Neural cell (in vitro differentiated cells): ENCODE measurements around the gene ATP6AP2. TPM values are rescaled to one million over a fixed set of nuclear protein-coding genes. Genes with fewer than 3 reads are reported as not detected.
A peak's percentile ranks its signal among the peaks of the same experiment; 100 is the strongest.

ENCODE experiments used
- H2AFZ ChIP-seq: fragments of 200-600, 300-800 bp; sonication (generic), shearing (Covaris generic); 2 replicates; pipeline ENCODE4 v1.6.0; 2014; ENCODE audit warnings: low read depth, mild to moderate bottlenecking, antibody characterized with exemption, low read length, moderate library complexity
- H3F3A ChIP-seq: fragments of 200-600 bp; shearing (Covaris generic); 2 replicates; pipeline ENCODE4 v1.6.1; 2016; ENCODE audit warnings: mild to moderate bottlenecking, moderate library complexity, mixed read lengths, antibody characterized with exemption, low read length; ENCODE audit not compliant: insufficient read depth, poor library complexity, severe bottlenecking
- H3K27ac ChIP-seq: fragments of 200-600, 300-800 bp; sonication (generic), shearing (Covaris generic); 2 replicates; pipeline ENCODE4 v1.5.1; 2014; ENCODE audit warnings: mild to moderate bottlenecking, low read length, moderate library complexity
- H3K27me3 ChIP-seq: fragments of 300-800, 200-600 bp; sonication (generic), shearing (Covaris generic); 2 replicates; pipeline ENCODE4 v1.6.0; 2014; ENCODE audit warnings: mild to moderate bottlenecking, low read depth, low read length, moderate library complexity; ENCODE audit not compliant: insufficient read depth
- H3K36me3 ChIP-seq: fragments of 300-800, 200-600 bp; sonication (generic), shearing (Covaris generic); 2 replicates; pipeline ENCODE4 v1.5.1; 2014; ENCODE audit warnings: mild to moderate bottlenecking, antibody characterized with exemption, low read length, moderate library complexity; ENCODE audit not compliant: insufficient read depth
- H3K4me2 ChIP-seq: fragments of 300-800, 200-600 bp; sonication (generic), shearing (Covaris generic); 2 replicates; pipeline ENCODE4 v1.6.0; 2014; ENCODE audit warnings: mild to moderate bottlenecking, low read length
- H3K4me3 ChIP-seq: fragments of 300-800, 200-600 bp; sonication (generic), shearing (Covaris generic); 2 replicates; pipeline ENCODE4 v1.5.1; 2014; ENCODE audit warnings: mild to moderate bottlenecking, low read length, moderate library complexity
- H3K79me2 ChIP-seq: fragments of 200-600 bp; shearing (Covaris generic); replicated peaks from 2 replicates; pipeline ENCODE4 v1.6.0; 2014; ENCODE audit warnings: mild to moderate bottlenecking, low read length, moderate library complexity; ENCODE audit not compliant: insufficient read depth
- H3K9ac ChIP-seq: fragments of 300-800, 200-600 bp; sonication (generic), shearing (Covaris generic); 2 replicates; pipeline ENCODE4 v1.6.1; 2016; ENCODE audit warnings: mild to moderate bottlenecking, low read length, mixed read lengths
- H3K9me2 ChIP-seq: fragments of 200-600 bp; shearing (Covaris generic); 2 replicates; pipeline ENCODE4 v1.6.1; 2016; ENCODE audit warnings: mild to moderate bottlenecking, low read length, mixed read lengths; ENCODE audit not compliant: insufficient read depth
- H3K9me3 ChIP-seq: fragments of 200-600, 300-800 bp; sonication (generic), shearing (Covaris generic); 2 replicates; pipeline ENCODE4 v1.6.1; 2016; ENCODE audit warnings: mild to moderate bottlenecking, mixed run types, low read length, moderate library complexity, mixed read lengths
- H4K20me1 ChIP-seq: fragments of 200-600 bp; shearing (Covaris generic); 2 replicates; pipeline ENCODE4 v1.6.1; 2016; ENCODE audit warnings: mild to moderate bottlenecking, mixed run types; ENCODE audit not compliant: insufficient read depth
- EP300 ChIP-seq: fragments of 450-650 bp; conservative IDR thresholded peaks from 2 replicates; pipeline ENCODE4 v1.6.1; 2014; ENCODE audit warnings: antibody characterized with exemption, mild to moderate bottlenecking, moderate library complexity; ENCODE audit not compliant: poor library complexity, severe bottlenecking
- EZH2 ChIP-seq: fragments of 200-600, 300-800 bp; shearing (Covaris generic), sonication (generic); IDR thresholded peaks from 2 replicates; pipeline ENCODE4 v1.6.1; 2014; ENCODE audit warnings: antibody characterized with exemption, low read length, borderline replicate concordance, mild to moderate bottlenecking; ENCODE audit not compliant: insufficient read depth, poor library complexity, severe bottlenecking
- MXI1 ChIP-seq: fragments of 450-650 bp; conservative IDR thresholded peaks from 2 replicates; pipeline ENCODE4 v1.6.1; 2014; ENCODE audit warnings: antibody characterized with exemption, mild to moderate bottlenecking; ENCODE audit not compliant: poor library complexity, severe bottlenecking
- POLR2AphosphoS5 ChIP-seq: IDR thresholded peaks from 2 replicates; pipeline ENCODE4 v1.6.1; 2012
- RAD21 ChIP-seq: fragments of 450-650 bp; conservative IDR thresholded peaks from 2 replicates; pipeline ENCODE4 v1.6.1; 2014; ENCODE audit warnings: antibody characterized with exemption, mild to moderate bottlenecking, moderate library complexity
- SMC3 ChIP-seq: fragments of 450-650 bp; conservative IDR thresholded peaks from 2 replicates; pipeline ENCODE4 v1.6.1; 2014; ENCODE audit warnings: antibody characterized with exemption, mild to moderate bottlenecking, moderate library complexity; ENCODE audit not compliant: poor library complexity
- TAF1 ChIP-seq: IDR thresholded peaks from 2 replicates; pipeline ENCODE4 v1.6.1; 2012; ENCODE audit warnings: low read depth
- polyA plus RNA-seq: library from polyadenylated mRNA; depleted of rRNA; stranded (reverse); fragments of >200 nt; gene quantifications from 2 replicates; pipeline ENCODE4 v1.2.3, GENCODE V29; 2014
- TF ChIP-seq, protein P1 (sequence below): IDR thresholded peaks from 2 replicates; pipeline ENCODE4 v1.6.1; 2012; ENCODE audit warnings: borderline replicate concordance
- TF ChIP-seq, protein P2 (sequence below): fragments of 450-650 bp; IDR thresholded peaks from 2 replicates; pipeline ENCODE4 v1.5.1; 2014; ENCODE audit warnings: antibody characterized with exemption, mild to moderate bottlenecking, moderate library complexity; ENCODE audit not compliant: poor library complexity, severe bottlenecking

ATP6AP2 gene
- polyA plus RNA-seq, 1 donor from 2014 or later = 236 TPM

DNA sequence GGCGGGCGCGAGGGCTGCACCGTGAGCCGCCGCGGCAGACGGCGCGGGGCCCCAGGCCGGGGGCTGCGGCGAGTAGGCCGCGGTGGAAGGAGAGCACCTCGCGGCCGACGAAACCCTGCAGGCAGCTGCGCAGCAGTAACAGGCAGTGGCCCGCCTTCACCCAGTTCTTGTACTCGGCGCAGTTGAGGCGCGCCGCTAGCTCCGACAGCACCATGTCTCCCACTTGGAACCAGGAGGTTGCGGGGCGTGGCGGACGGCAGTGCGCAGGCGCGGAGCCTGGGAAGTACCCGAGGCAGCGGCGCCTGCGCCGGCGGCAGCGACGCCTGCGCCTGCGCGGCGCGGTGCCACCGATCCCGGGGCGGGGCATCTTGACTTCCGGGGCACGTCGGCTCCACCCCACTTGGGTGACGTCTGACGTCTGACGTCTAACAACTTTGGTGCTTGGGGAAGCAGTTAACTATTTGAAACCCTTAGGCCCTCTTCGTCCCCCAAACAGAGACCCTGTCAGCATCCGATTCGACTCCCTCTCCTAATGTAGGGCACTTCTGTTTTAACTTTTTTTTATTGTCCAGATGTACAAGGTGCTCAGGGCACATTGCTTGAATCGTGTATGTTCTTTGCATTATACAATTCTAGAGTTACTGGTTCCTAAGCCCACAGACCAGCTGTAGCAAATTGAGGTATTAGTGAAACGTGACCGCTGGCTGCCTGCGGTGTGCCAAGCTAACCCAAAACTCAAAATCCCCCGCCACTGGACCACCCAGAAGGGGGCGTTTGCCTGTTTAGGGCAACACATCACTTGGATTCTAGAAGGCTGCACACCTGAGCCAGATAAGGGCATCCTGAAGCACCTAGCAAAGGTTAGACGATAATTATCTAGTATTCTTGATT lies 66.8 kb downstream of the ATP6AP2 start, which contains the start of gene CXorf38:
TSS of gene CXorf38 (minus strand) at position 255 of the 891 bp plus-strand sequence. CDS start at position 214, 41 bp downstream.
- Histone ChIP-seq H3K4me3 (peak within 1 kb of the TSS; percentile 78), H3K9ac (peak within 1 kb of the TSS; percentile 66), H3K36me3 (no peaks in the 10 kb centered on the region), H3K9me3 (no peaks in the 10 kb centered on the region), H3K79me2 (peaks cover 3% of the 10 kb centered on the region), H3K27me3 (no peaks in the 10 kb centered on the region), H3F3A (no peaks in the 10 kb centered on the region), H3K4me2 (peak within 1 kb of the TSS; percentile 30), H2AFZ (peak within 1 kb of the TSS; percentile 31), H3K27ac (peak within 1 kb of the TSS; percentile 71), H3K9me2 (no peaks in the 10 kb centered on the region), H4K20me1 (no peaks in the 10 kb centered on the region)
- TF ChIP-seq, protein P1, sequence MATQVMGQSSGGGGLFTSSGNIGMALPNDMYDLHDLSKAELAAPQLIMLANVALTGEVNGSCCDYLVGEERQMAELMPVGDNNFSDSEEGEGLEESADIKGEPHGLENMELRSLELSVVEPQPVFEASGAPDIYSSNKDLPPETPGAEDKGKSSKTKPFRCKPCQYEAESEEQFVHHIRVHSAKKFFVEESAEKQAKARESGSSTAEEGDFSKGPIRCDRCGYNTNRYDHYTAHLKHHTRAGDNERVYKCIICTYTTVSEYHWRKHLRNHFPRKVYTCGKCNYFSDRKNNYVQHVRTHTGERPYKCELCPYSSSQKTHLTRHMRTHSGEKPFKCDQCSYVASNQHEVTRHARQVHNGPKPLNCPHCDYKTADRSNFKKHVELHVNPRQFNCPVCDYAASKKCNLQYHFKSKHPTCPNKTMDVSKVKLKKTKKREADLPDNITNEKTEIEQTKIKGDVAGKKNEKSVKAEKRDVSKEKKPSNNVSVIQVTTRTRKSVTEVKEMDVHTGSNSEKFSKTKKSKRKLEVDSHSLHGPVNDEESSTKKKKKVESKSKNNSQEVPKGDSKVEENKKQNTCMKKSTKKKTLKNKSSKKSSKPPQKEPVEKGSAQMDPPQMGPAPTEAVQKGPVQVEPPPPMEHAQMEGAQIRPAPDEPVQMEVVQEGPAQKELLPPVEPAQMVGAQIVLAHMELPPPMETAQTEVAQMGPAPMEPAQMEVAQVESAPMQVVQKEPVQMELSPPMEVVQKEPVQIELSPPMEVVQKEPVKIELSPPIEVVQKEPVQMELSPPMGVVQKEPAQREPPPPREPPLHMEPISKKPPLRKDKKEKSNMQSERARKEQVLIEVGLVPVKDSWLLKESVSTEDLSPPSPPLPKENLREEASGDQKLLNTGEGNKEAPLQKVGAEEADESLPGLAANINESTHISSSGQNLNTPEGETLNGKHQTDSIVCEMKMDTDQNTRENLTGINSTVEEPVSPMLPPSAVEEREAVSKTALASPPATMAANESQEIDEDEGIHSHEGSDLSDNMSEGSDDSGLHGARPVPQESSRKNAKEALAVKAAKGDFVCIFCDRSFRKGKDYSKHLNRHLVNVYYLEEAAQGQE = peak; percentile 57
- TF ChIP-seq RAD21 (no peak), EP300 (no peak), TAF1 (no peak), MXI1 (peak; percentile 78), POLR2AphosphoS5 (peak; percentile 83), SMC3 (no peak), EZH2 (no peak)
- TF ChIP-seq, protein P2, sequence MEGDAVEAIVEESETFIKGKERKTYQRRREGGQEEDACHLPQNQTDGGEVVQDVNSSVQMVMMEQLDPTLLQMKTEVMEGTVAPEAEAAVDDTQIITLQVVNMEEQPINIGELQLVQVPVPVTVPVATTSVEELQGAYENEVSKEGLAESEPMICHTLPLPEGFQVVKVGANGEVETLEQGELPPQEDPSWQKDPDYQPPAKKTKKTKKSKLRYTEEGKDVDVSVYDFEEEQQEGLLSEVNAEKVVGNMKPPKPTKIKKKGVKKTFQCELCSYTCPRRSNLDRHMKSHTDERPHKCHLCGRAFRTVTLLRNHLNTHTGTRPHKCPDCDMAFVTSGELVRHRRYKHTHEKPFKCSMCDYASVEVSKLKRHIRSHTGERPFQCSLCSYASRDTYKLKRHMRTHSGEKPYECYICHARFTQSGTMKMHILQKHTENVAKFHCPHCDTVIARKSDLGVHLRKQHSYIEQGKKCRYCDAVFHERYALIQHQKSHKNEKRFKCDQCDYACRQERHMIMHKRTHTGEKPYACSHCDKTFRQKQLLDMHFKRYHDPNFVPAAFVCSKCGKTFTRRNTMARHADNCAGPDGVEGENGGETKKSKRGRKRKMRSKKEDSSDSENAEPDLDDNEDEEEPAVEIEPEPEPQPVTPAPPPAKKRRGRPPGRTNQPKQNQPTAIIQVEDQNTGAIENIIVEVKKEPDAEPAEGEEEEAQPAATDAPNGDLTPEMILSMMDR = no peak

DNA sequence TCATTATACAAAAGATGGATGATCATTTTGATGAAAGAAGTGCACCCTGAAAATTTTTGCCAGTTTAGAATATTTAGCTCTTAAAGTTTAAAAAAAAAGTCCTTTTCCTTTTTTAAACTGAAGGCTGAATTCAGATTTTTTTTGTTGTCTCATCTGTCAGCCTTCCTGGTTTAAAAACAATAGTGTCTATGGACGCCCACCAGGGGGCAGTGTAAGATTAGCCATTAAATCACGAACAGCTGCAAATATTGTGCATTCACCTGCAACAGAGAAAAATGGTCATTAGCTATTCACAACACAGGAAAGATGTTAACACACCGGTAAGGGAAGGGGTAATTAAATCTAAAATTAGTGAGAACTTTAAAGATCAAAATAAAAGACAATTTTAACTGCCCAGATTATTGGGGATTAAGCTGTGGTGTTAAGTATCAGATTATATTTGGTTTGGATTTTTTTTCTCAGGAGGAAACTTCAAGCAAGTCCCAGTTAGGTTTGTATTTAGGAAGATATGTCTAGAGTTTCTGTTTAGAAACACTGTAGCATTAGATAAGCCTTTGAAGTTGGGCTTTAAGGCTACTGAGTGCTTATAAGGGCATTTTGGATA lies 71.0 kb downstream of the ATP6AP2 start:
- Histone ChIP-seq H3K4me2 (no peak overlapping the region), H3K9me2 (no peaks in the 10 kb centered on the region), H3K27ac (no peak overlapping the region), H3F3A (no peaks in the 10 kb centered on the region), H4K20me1 (no peaks in the 10 kb centered on the region), H2AFZ (no peak overlapping the region), H3K79me2 (no peaks in the 10 kb centered on the region), H3K27me3 (no peaks in the 10 kb centered on the region), H3K9me3 (no peaks in the 10 kb centered on the region), H3K4me3 (no peak overlapping the region), H3K9ac (no peak overlapping the region), H3K36me3 (no peaks in the 10 kb centered on the region)
- TF ChIP-seq, protein P2 = peak; percentile 72
- TF ChIP-seq SMC3 (peak; percentile 77), EZH2 (no peak), EP300 (no peak), POLR2AphosphoS5 (no peak), TAF1 (no peak), RAD21 (peak; percentile 79), MXI1 (no peak)
- TF ChIP-seq, protein P1 = no peak
